ACC112 (cell line): ENCODE measurements around the gene PRKG1.
"Not testable (repeated sequence)": the region's sequence is repeated elsewhere in the genome, so short reads cannot be mapped to it uniquely, and the experiment has no call there.

Experiments used
- H2AFZ ChIP-seq: fragments of 200-600 bp; sonication (generic); one replicate; pipeline ENCODE4 v1.6.0; 2017; ENCODE audit warnings: antibody characterized with exemption, low read length; ENCODE audit not compliant: unreplicated experiment
- H3K27ac ChIP-seq: fragments of 200-600 bp; sonication (generic); 2 replicates; pipeline ENCODE4 v1.5.1; 2014; ENCODE audit warnings: low read depth, mild to moderate bottlenecking, antibody characterized with exemption, low read length, moderate library complexity
- H3K27me3 ChIP-seq: fragments of 200-600 bp; sonication (generic); 2 replicates; pipeline ENCODE4 v1.6.1; 2014; ENCODE audit warnings: mild to moderate bottlenecking, antibody characterized with exemption, low read length, moderate library complexity, mixed read lengths; ENCODE audit not compliant: insufficient read depth
- H3K36me3 ChIP-seq: fragments of 200-600 bp; sonication (generic); 2 replicates; pipeline ENCODE4 v1.6.1; 2016; ENCODE audit warnings: mild to moderate bottlenecking, antibody characterized with exemption, low read length, moderate library complexity, mixed read lengths; ENCODE audit not compliant: insufficient read depth
- H3K4me1 ChIP-seq: fragments of 200-600 bp; sonication (generic); one replicate; pipeline ENCODE4 v1.6.1; 2016; ENCODE audit warnings: low read length, mixed read lengths; ENCODE audit not compliant: insufficient read depth, unreplicated experiment, control insufficient read depth
- H3K4me3 ChIP-seq: fragments of 200-600 bp; sonication (generic); 2 replicates; pipeline ENCODE4 v1.5.1; 2014; ENCODE audit warnings: mild to moderate bottlenecking, low read depth, low read length
- H3K79me2 ChIP-seq: fragments of 200-600 bp; sonication (generic); one replicate; pipeline ENCODE4 v1.6.0; 2016; ENCODE audit warnings: low read length; ENCODE audit not compliant: control insufficient read depth, unreplicated experiment, insufficient read depth

PRKG1 gene

GRCh38 chr10:51269821-51270220, 195.5 kb downstream of the PRKG1 start:
- no peaks in the 10 kb centered on the region for H3K79me2 ChIP-seq
- no peaks in the 10 kb centered on the region for H3K36me3 ChIP-seq
- H3K27me3 ChIP-seq, result no peaks in the 10 kb centered on the region
- no peaks in the 10 kb centered on the region for H3K4me1 ChIP-seq
- H3K27ac ChIP-seq, result no peak overlapping the region
- no peak overlapping the region for H2AFZ ChIP-seq
- H3K4me3 ChIP-seq, result no peak overlapping the region

GRCh38 chr10:51270936-51271530, 196.7 kb downstream of the PRKG1 start:
- no peak overlapping the region for H3K27ac ChIP-seq
- no peaks in the 10 kb centered on the region for H3K79me2 ChIP-seq
- no peaks in the 10 kb centered on the region for H3K36me3 ChIP-seq
- no peak overlapping the region for H2AFZ ChIP-seq
- no peaks in the 10 kb centered on the region for H3K27me3 ChIP-seq
- H3K4me1 ChIP-seq, result no peaks in the 10 kb centered on the region
- no peak overlapping the region for H3K4me3 ChIP-seq

GRCh38 chr10:51272099-51272498, 197.8 kb downstream of the PRKG1 start:
- H3K27ac ChIP-seq, H3K36me3 ChIP-seq, H2AFZ ChIP-seq, H3K4me3 ChIP-seq, H3K27me3 ChIP-seq, H3K79me2 ChIP-seq, H3K4me1 ChIP-seq: not testable (repeated sequence)

- H3K4me1 ChIP-seq, result no peaks in the 10 kb centered on the region
Observed at GRCh38 chr10:51272555-51272954, 198.3 kb downstream of the PRKG1 start.

GRCh38 chr10:51273574-51273973, 199.3 kb downstream of the PRKG1 start:
- Histone ChIP-seq H3K36me3 (no peaks in the 10 kb centered on the region), H2AFZ (no peak overlapping the region), H3K4me3 (no peak overlapping the region), H3K27ac (no peak overlapping the region), H3K79me2 (no peaks in the 10 kb centered on the region), H3K27me3 (no peaks in the 10 kb centered on the region), H3K4me1 (no peaks in the 10 kb centered on the region)

More at GRCh38 chr10:51272555-51272954, 198.3 kb downstream of the PRKG1 start:
- Histone ChIP-seq H3K79me2 (no peaks in the 10 kb centered on the region), H3K4me3 (no peak overlapping the region), H2AFZ (no peak overlapping the region), H3K27ac (no peak overlapping the region), H3K27me3 (no peaks in the 10 kb centered on the region), H3K36me3 (no peaks in the 10 kb centered on the region)

- not testable (repeated sequence) for H3K27me3 ChIP-seq
Observed at GRCh38 chr10:51276097-51276496, 201.8 kb downstream of the PRKG1 start.

GRCh38 chr10:51281387-51281786, 207.1 kb downstream of the PRKG1 start:
- H3K36me3 ChIP-seq, H3K27ac ChIP-seq, H3K4me1 ChIP-seq, H3K27me3 ChIP-seq, H2AFZ ChIP-seq, H3K4me3 ChIP-seq, H3K79me2 ChIP-seq: not testable (repeated sequence)

More at GRCh38 chr10:51276097-51276496, 201.8 kb downstream of the PRKG1 start:
- not testable (repeated sequence) for H3K36me3 ChIP-seq, H3K79me2 ChIP-seq, H3K4me3 ChIP-seq, H2AFZ ChIP-seq, H3K4me1 ChIP-seq, H3K27ac ChIP-seq

GRCh38 chr10:51285601-51286000, 211.3 kb downstream of the PRKG1 start:
- Histone ChIP-seq H3K27me3 (no peaks in the 10 kb centered on the region), H3K27ac (no peak overlapping the region), H2AFZ (no peak overlapping the region), H3K4me1 (no peaks in the 10 kb centered on the region), H3K79me2 (no peaks in the 10 kb centered on the region), H3K4me3 (no peak overlapping the region), H3K36me3 (no peaks in the 10 kb centered on the region)

GRCh38 chr10:51288511-51288910, 214.2 kb downstream of the PRKG1 start:
- no peaks in the 10 kb centered on the region for H3K4me1 ChIP-seq
- no peaks in the 10 kb centered on the region for H3K79me2 ChIP-seq
- H3K27me3 ChIP-seq, result no peaks in the 10 kb centered on the region
- H3K4me3 ChIP-seq, result no peak overlapping the region
- H2AFZ ChIP-seq, result no peak overlapping the region
- H3K36me3 ChIP-seq, result no peaks in the 10 kb centered on the region
- no peak overlapping the region for H3K27ac ChIP-seq

- Histone ChIP-seq H3K79me2 (no peaks in the 10 kb centered on the region), H3K4me3 (no peak overlapping the region), H2AFZ (no peak overlapping the region), H3K27ac (no peak overlapping the region), H3K4me1 (no peaks in the 10 kb centered on the region), H3K27me3 (no peaks in the 10 kb centered on the region), H3K36me3 (no peaks in the 10 kb centered on the region)
Observed at GRCh38 chr10:51289519-51289918, 215.2 kb downstream of the PRKG1 start.

GRCh38 chr10:51291961-51292360, 217.7 kb downstream of the PRKG1 start:
- H3K27me3 ChIP-seq, result no peaks in the 10 kb centered on the region
- no peaks in the 10 kb centered on the region for H3K36me3 ChIP-seq
- no peak overlapping the region for H3K27ac ChIP-seq
- H2AFZ ChIP-seq, result no peak overlapping the region
- peaks cover 5% of the 10 kb centered on the region for H3K4me1 ChIP-seq
- no peaks in the 10 kb centered on the region for H3K79me2 ChIP-seq
- H3K4me3 ChIP-seq, result no peak overlapping the region
